ENCODE results near the gene DRC7. TPM values are rescaled to one million over a fixed set of nuclear protein-coding genes. Genes with fewer than 3 reads are reported as not detected.
"Not testable (repeated sequence)": the region's sequence is repeated elsewhere in the genome, so short reads cannot be mapped to it uniquely, and the experiment has no call there.

The DRC7 gene
- total and polyA plus RNA-seq, 7 donors: not detected

DNA sequence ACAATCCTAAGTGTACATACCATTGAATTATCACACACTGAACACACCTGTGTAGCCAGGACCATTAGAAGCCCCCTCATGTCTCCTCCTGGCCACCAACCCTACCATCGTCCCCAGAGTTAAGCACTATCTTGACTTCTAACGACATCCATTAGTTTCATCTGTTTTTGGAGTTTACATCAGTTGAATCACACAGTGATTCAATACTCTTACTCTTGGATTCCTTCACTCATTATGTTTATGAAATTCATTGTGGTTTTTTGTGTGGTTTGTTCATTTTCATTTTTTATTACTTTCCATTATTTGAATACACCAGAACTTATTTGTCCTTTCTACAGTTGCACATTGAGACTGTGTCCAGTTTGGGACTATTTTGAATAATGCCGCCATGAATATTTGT, 13.6 kb downstream of the DRC7 start:
- Histone ChIP-seq H3K27me3 (ENCODE audit: insufficient read depth in 3 of 3, low read length in 2 of 3) (no peaks in the 10 kb centered on the region), H3K4me3 (no peak overlapping the region), H3K4me1 (no peaks in the 10 kb centered on the region), H3K27ac (no peak overlapping the region), H3K9me3 (no peaks in the 10 kb centered on the region), H3K36me3 (ENCODE audit: insufficient read depth in 1 of 2, low read depth in 1 of 2) (no peaks in the 10 kb centered on the region)
- intact Hi-C loops (cut with DNase I): no loop called here
- DNase-seq (no peak), ATAC-seq (no peak)
- TF ChIP-seq CTCF (IDR thresholded peaks at IDR 0.05): no peak
- WGBS, 3 donors: 91 to 93% (median 93%) methylated on average over 3 of the region's 3 CpGs

GRCh38 chr16:57709663-57710062, 15.1 kb downstream of the DRC7 start:
- Histone ChIP-seq H3K4me1 (no peaks in the 10 kb centered on the region), H3K27me3 (ENCODE audit: insufficient read depth in 3 of 3, low read length in 2 of 3) (peaks cover 0 to 2% (median 0%) of the 10 kb centered on the region in 3 donors), H3K4me3 (no peak overlapping the region), H3K36me3 (ENCODE audit: insufficient read depth in 1 of 2, low read depth in 1 of 2) (no peaks in the 10 kb centered on the region), H3K27ac (no peak overlapping the region), H3K9me3 (no peaks in the 10 kb centered on the region)
- DNase-seq (no peak), ATAC-seq (no peak)
- TF ChIP-seq CTCF (IDR thresholded peaks at IDR 0.05): no peak
- 87 to 92% (median 88%) methylated on average over 3 of the region's 3 CpGs for WGBS, 3 donors
- intact Hi-C loops (cut with DNase I): no loop called here

DNA sequence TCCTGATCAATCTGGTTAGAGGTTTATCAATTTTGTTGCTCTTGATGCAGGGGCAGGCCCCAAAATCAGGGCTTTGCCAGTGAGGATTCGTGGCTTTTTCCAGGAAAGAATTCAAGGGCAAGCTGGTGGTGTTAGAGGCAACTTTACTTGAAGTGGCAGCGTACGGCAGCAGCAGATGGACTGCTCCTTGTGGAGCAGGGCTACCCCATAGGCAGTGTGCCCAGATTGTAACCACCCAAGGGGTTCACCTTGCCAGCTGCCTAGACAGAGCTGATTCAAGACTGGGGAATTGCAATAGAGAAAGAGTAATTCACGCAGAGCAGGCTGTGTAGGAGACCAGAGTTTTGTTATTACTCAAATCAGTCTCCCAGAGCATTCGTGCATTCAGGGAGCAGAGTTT, 16.7 kb downstream of the DRC7 start:
- DNase-seq (no peak), ATAC-seq (no peak)
- no peak overlapping the region for H3K4me3 ChIP-seq
- TF ChIP-seq CTCF (IDR thresholded peaks at IDR 0.05): no peak
- H3K36me3 ChIP-seq (ENCODE audit: insufficient read depth in 1 of 2, low read depth in 1 of 2): no peaks in the 10 kb centered on the region
- peaks cover 0 to 4% (median 0%) of the 10 kb centered on the region in 3 donors for H3K27me3 ChIP-seq (ENCODE audit: insufficient read depth in 3 of 3, low read length in 2 of 3)
- H3K4me1 ChIP-seq: no peaks in the 10 kb centered on the region
- H3K9me3 ChIP-seq: no peaks in the 10 kb centered on the region
- no peak overlapping the region for H3K27ac ChIP-seq
- intact Hi-C loops (cut with DNase I): no loop called here
- 65 to 73% (median 67%) methylated on average over 5 of the region's 5 CpGs for WGBS, 3 donors

- Histone ChIP-seq H3K27me3 (ENCODE audit: insufficient read depth in 3 of 3, low read length in 2 of 3) (peaks cover 0 to 4% (median 0%) of the 10 kb centered on the region in 3 donors), H3K27ac (no peak overlapping the region), H3K9me3 (no peaks in the 10 kb centered on the region), H3K4me3 (no peak overlapping the region), H3K36me3 (ENCODE audit: insufficient read depth in 1 of 2, low read depth in 1 of 2) (no peaks in the 10 kb centered on the region), H3K4me1 (no peaks in the 10 kb centered on the region)
- ATAC-seq (no peak), DNase-seq (no peak)
- intact Hi-C loops (cut with DNase I): no loop called here
- no peak for TF ChIP-seq CTCF (IDR thresholded peaks at IDR 0.05)
- WGBS, 3 donors: 94 to 96% (median 96%) methylated on average over 3 of the region's 3 CpGs
Observed at GRCh38 chr16:57711993-57712392, 17.4 kb downstream of the DRC7 start.

GRCh38 chr16:57712569-57712968, 18.0 kb downstream of the DRC7 start:
- H3K36me3 ChIP-seq (ENCODE audit: insufficient read depth in 1 of 2, low read depth in 1 of 2); ATAC-seq; H3K4me1 ChIP-seq; H3K9me3 ChIP-seq; intact Hi-C loops (cut with DNase I); H3K27me3 ChIP-seq (ENCODE audit: insufficient read depth in 3 of 3, low read length in 2 of 3); H3K4me3 ChIP-seq; H3K27ac ChIP-seq; DNase-seq: not testable (repeated sequence)
- WGBS, 3 donors: 72 to 78% (median 75%) methylated on average over 6 of the region's 6 CpGs

Data from psoas muscle (tissue), 8 donors.